Left ventricle myocardium inferior (tissue), 1 donor: ENCODE results near the gene MED7. TPM values are rescaled to one million over a fixed set of nuclear protein-coding genes. Genes with fewer than 3 reads are reported as not detected.

Experiments
- DNase-seq: peaks from one replicate; pipeline ENCODE4 v3.0.0-alpha.2; 2020
- H3K27ac ChIP-seq: fragments of 200-600 bp; replicated peaks from 2 replicates; pipeline ENCODE4 v1.8.0; 2021
- H3K27me3 ChIP-seq: fragments of 200-600 bp; 2 replicates; pipeline ENCODE4 v1.8.0; 2021; ENCODE audit warnings: low read depth
- H3K36me3 ChIP-seq: fragments of 200-600 bp; 2 replicates; pipeline ENCODE4 v1.8.0; 2021
- H3K4me1 ChIP-seq: fragments of 200-600 bp; 2 replicates; pipeline ENCODE4 v1.8.0; 2021
- H3K4me3 ChIP-seq: fragments of 200-600 bp; 2 replicates; pipeline ENCODE4 v1.8.0; 2021; ENCODE audit warnings: mild to moderate bottlenecking, moderate library complexity
- H3K9me3 ChIP-seq: fragments of 200-600 bp; replicated peaks from 2 replicates; pipeline ENCODE4 v1.8.0; 2021
- CTCF ChIP-seq: fragments of 200-600 bp; IDR thresholded peaks from 2 replicates; pipeline ENCODE4 v1.8.0; 2021; ENCODE audit warnings: antibody characterized with exemption, mild to moderate bottlenecking, borderline replicate concordance
- intact Hi-C: fragments of 100-400 bp; cut with micrococcal nuclease; formaldehyde crosslinking; loops from one replicate; pipeline ENCODE4 v1.11.0; 2022
- total RNA-seq: library from RNA; stranded (reverse); fragmentation: NEBNext Ultra II Directional; extraction: Animal tissue kit (Norgen Biotek cat#: 25700); gene quantifications from one replicate; pipeline ENCODE4 v1.2.1, GENCODE V29; 2021
- donor health status: DM: no; HTN: yes; CAD: no; lungs with severe emphysema.

Gene MED7
- total RNA-seq, 1 donor from 2014 or later, result 10.3 TPM

- Histone ChIP-seq H3K27ac (no peak overlapping the region), H3K36me3 (peaks cover 4% of the 10 kb centered on the region), H3K9me3 (no peaks in the 10 kb centered on the region), H3K4me1 (peaks cover 13% of the 10 kb centered on the region), H3K27me3 (no peaks in the 10 kb centered on the region), H3K4me3 (no peak overlapping the region)
- intact Hi-C loops, result no loop called here
- TF ChIP-seq CTCF, result no peak
- DNase-seq, result no peak
These were observed 10.4 kb downstream of the MED7 start for GRCh38 chr5:157132281-157132612.

DNA sequence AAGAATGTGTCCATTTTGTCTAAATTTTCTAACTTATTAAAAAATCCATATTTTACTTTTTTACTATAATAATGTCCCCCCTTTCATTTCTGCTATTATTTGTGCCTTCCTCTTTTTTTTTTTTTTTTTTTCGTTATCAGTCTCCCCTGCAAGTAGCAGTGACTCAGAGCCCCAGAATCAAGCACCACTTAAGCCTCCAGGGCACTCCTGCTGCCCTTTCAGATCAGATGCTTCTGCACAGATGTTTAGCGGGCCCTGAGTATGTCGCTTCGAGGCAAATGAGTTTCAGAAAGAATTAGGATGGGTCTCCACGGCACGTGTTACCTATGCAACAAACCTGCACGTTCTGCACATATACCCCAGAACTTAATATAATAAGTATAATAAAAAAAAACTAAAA lies 11.7 kb downstream of the MED7 start:
- DNase-seq, result no peak

DNA sequence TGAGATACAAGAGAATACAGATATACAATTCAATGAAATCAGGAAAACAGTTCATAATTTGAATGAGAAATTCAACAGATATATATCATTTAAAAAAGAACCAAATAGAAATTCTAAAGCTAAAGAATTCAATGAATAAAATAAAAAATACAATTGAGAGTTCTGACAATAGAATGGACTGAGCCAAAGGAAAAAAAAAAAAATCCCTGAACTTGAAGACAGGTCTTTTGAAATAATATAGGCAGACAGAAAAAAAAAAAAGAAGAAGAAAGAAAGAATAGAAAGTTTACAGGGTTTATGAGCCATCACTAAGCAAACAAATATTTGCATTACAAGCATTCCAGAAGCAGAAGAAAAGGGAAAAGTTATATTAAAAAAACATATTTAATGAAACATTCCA lies 21.0 kb downstream of the MED7 start:
- DNase-seq, result no peak
- Histone ChIP-seq H3K4me1 (no peaks in the 10 kb centered on the region), H3K4me3 (no peak overlapping the region), H3K9me3 (peaks cover 20% of the 10 kb centered on the region), H3K36me3 (no peaks in the 10 kb centered on the region), H3K27me3 (no peaks in the 10 kb centered on the region), H3K27ac (no peak overlapping the region)
- TF ChIP-seq CTCF, result no peak
- intact Hi-C loops, result no loop called here

More for the DNA sequence above, 11.7 kb downstream of the MED7 start:
- Histone ChIP-seq H3K36me3 (no peaks in the 10 kb centered on the region), H3K27me3 (no peaks in the 10 kb centered on the region), H3K4me3 (no peak overlapping the region), H3K9me3 (no peaks in the 10 kb centered on the region), H3K27ac (no peak overlapping the region), H3K4me1 (peaks cover 13% of the 10 kb centered on the region)
- intact Hi-C loops, result no loop called here
- no peak for TF ChIP-seq CTCF

GRCh38 chr5:157120102-157120501 lies 22.6 kb downstream of the MED7 start:
- Histone ChIP-seq H3K9me3 (peaks cover 20% of the 10 kb centered on the region), H3K4me1 (no peaks in the 10 kb centered on the region), H3K27ac (no peak overlapping the region), H3K27me3 (no peaks in the 10 kb centered on the region), H3K36me3 (no peaks in the 10 kb centered on the region), H3K4me3 (no peak overlapping the region)
- no peak for TF ChIP-seq CTCF
- intact Hi-C loops, result no loop called here
- no peak for DNase-seq

DNA sequence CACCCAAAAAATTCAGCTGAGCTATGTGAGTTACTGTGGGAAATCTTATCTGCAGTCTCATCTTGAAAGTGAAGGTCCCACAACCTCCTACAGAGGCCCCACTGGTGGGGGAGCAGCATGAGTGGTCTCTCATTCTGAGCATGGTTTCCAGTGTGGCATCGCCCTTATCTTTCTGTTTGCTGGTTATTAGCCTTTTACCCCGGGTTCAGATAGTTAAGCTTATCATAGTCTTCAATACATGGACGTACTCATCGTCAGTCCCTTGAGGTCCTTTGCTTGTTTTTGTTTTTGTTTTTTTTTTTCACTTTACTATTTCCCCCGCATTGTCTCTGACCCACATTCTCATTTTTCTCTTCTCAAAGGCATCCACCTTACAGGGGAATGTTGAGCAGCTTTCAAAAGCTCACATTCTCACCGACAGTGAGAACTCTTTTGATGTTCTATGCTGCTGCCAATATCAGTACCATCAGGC lies 26.1 kb downstream of the MED7 start:
- Histone ChIP-seq H3K27me3 (no peaks in the 10 kb centered on the region), H3K36me3 (no peaks in the 10 kb centered on the region), H3K9me3 (peaks cover 6% of the 10 kb centered on the region), H3K4me3 (no peak overlapping the region), H3K27ac (peak overlapping the region; percentile 47), H3K4me1 (no peaks in the 10 kb centered on the region)
- no peak for TF ChIP-seq CTCF
- DNase-seq, result no peak
- intact Hi-C loops, result no loop called here

- intact Hi-C loops, result no loop called here
- Histone ChIP-seq H3K27ac (peak overlapping the region; percentile 47), H3K27me3 (no peaks in the 10 kb centered on the region)
These were observed 27.2 kb downstream of the MED7 start for GRCh38 chr5:157115502-157115901.

More at GRCh38 chr5:157115502-157115901, 27.2 kb downstream of the MED7 start:
- H3K9me3 ChIP-seq, result no peaks in the 10 kb centered on the region
- no peak overlapping the region for H3K4me3 ChIP-seq
- DNase-seq, result no peak
- no peaks in the 10 kb centered on the region for H3K36me3 ChIP-seq
- no peak for TF ChIP-seq CTCF
- no peaks in the 10 kb centered on the region for H3K4me1 ChIP-seq
